PFSK-1 (cell line): ENCODE measurements around the gene OR10H5.

Source experiments
- POLR2AphosphoS5 ChIP-seq: IDR thresholded peaks from 2 replicates; pipeline ENCODE4 v1.6.1; 2012; ENCODE audit warnings: low read depth, mild to moderate bottlenecking, control low read depth, low read length, moderate library complexity
- REST ChIP-seq, 2 experiments: IDR thresholded peaks; 2 replicates each; pipeline versions ENCODE4 v1.6.1 to v1.8.0; 2011 to 2012; ENCODE audit warnings: low read depth in 2 of 2, low read length in 2 of 2, control low read depth in 1 of 2, inconsistent platforms in 1 of 2, mild to moderate bottlenecking in 1 of 2, moderate library complexity in 1 of 2; ENCODE audit not compliant: insufficient read depth in 1 of 2
- SIN3A ChIP-seq: IDR thresholded peaks from 2 replicates; pipeline ENCODE4 v1.6.1; 2012; ENCODE audit warnings: mild to moderate bottlenecking, low read length, moderate library complexity, borderline replicate concordance; ENCODE audit not compliant: insufficient read depth

GRCh38 chr19:15837221-15837731 is 49.8 kb downstream of the OR10H5 start:
- TF ChIP-seq POLR2AphosphoS5 (no peak), REST (IDR thresholded peaks at IDR 0.05; ENCODE audit: insufficient read depth in 1 of 2, low read depth in 2 of 2, low read length in 2 of 2) (no peak), SIN3A (no peak)
